GM12865 (cell line): ENCODE data around the gene FXYD7.

ENCODE experiments used
- DNase-seq: peaks from one replicate; pipeline ENCODE4 v3.0.0; 2010; ENCODE audit warnings: low read depth
- H3K4me3 ChIP-seq: 2 replicates; pipeline ENCODE4 v1.5.1; 2011; ENCODE audit warnings: mild to moderate bottlenecking, low read depth, low read length, control low read depth
- CTCF ChIP-seq: IDR thresholded peaks from 2 replicates; pipeline ENCODE4 v1.5.1; 2011; ENCODE audit warnings: low read length, control low read depth, low read depth, inconsistent platforms; ENCODE audit not compliant: insufficient read depth; ENCODE audit errors: missing control alignments

Gene FXYD7

GRCh38 chr19:35162471-35163326, 19.6 kb downstream of the FXYD7 start:
- TF ChIP-seq CTCF = no peak
- no peak for DNase-seq
- no peak overlapping the region for H3K4me3 ChIP-seq

GRCh38 chr19:35164418-35164817, 21.4 kb downstream of the FXYD7 start:
- DNase-seq = no peak

GRCh38 chr19:35165200-35166058, 22.4 kb downstream of the FXYD7 start:
- H3K4me3 ChIP-seq = no peak overlapping the region
- TF ChIP-seq CTCF = no peak
- DNase-seq = no peak

More at GRCh38 chr19:35164418-35164817, 21.4 kb downstream of the FXYD7 start:
- no peak for TF ChIP-seq CTCF
- H3K4me3 ChIP-seq = no peak overlapping the region

GRCh38 chr19:35166100-35167063, 23.3 kb downstream of the FXYD7 start:
- no peak for TF ChIP-seq CTCF
- H3K4me3 ChIP-seq = no peak overlapping the region
- no peak for DNase-seq

GRCh38 chr19:35167251-35168119, 24.4 kb downstream of the FXYD7 start:
- no peak for TF ChIP-seq CTCF
- no peak overlapping the region for H3K4me3 ChIP-seq
- no peak for DNase-seq
